ENCODE results near the gene SIN3B.

Gene SIN3B

GRCh38 chr19:16888629-16889365 lies 59.6 kb downstream of the SIN3B start, which contains the start of gene F2RL3:
Gene F2RL3, plus strand, starts transcription at chr19:16888999. Its CDS starts 191 bp downstream, at chr19:16889190.
- DNase-seq (ENCODE audit: low read depth, low spot score): no peak

- DNase-seq (ENCODE audit: low read depth, low spot score): no peak
These were observed 60.2 kb downstream of the SIN3B start for GRCh38 chr19:16889366-16889882.

- DNase-seq (ENCODE audit: low read depth, low spot score): no peak
These were observed 60.8 kb downstream of the SIN3B start for GRCh38 chr19:16889883-16890460.

GRCh38 chr19:16890461-16891184 lies 61.4 kb downstream of the SIN3B start:
- DNase-seq (ENCODE audit: low read depth, low spot score): no peak

GRCh38 chr19:16891696-16892382 lies 62.6 kb downstream of the SIN3B start:
- DNase-seq (ENCODE audit: low read depth, low spot score): no peak

- DNase-seq (ENCODE audit: low read depth, low spot score): no peak
These were observed 63.2 kb downstream of the SIN3B start for GRCh38 chr19:16892436-16892835.

- DNase-seq (ENCODE audit: low read depth, low spot score): no peak
These were observed 63.9 kb downstream of the SIN3B start for GRCh38 chr19:16892868-16893685.

GRCh38 chr19:16893686-16893989 lies 64.4 kb downstream of the SIN3B start:
- DNase-seq (ENCODE audit: low read depth, low spot score): no peak

GRCh38 chr19:16894080-16894479 lies 64.9 kb downstream of the SIN3B start:
- no peak for DNase-seq (ENCODE audit: low read depth, low spot score)

GRCh38 chr19:16895467-16896145 lies 66.4 kb downstream of the SIN3B start:
- no peak for DNase-seq (ENCODE audit: low read depth, low spot score)

GRCh38 chr19:16896146-16897028 lies 67.2 kb downstream of the SIN3B start:
- peak; percentile 56 for DNase-seq (ENCODE audit: low read depth, low spot score)

GRCh38 chr19:16897029-16897855 lies 68.0 kb downstream of the SIN3B start:
- peak; percentile 95 for DNase-seq (ENCODE audit: low read depth, low spot score)

- no peak for DNase-seq (ENCODE audit: low read depth, low spot score)
These were observed 68.6 kb downstream of the SIN3B start for GRCh38 chr19:16897856-16898161.

- DNase-seq (ENCODE audit: low read depth, low spot score): no peak
These were observed 69.3 kb downstream of the SIN3B start for GRCh38 chr19:16898361-16899015.

GRCh38 chr19:16899566-16900075 lies 70.4 kb downstream of the SIN3B start:
- DNase-seq (ENCODE audit: low read depth, low spot score): peak; percentile 71

GRCh38 chr19:16901491-16902175 lies 72.4 kb downstream of the SIN3B start:
- DNase-seq (ENCODE audit: low read depth, low spot score): no peak

GRCh38 chr19:16902545-16902944 lies 73.3 kb downstream of the SIN3B start:
- no peak for DNase-seq (ENCODE audit: low read depth, low spot score)

- DNase-seq (ENCODE audit: low read depth, low spot score): no peak
These were observed 74.1 kb downstream of the SIN3B start for GRCh38 chr19:16903347-16903746.
